H1 (cell line): ENCODE data around the gene ERICH2. TPM values are rescaled to one million over a fixed set of nuclear protein-coding genes. Genes with fewer than 3 reads are reported as not detected.

Experiments
- CTCF ChIA-PET: fragments of 300-600 bp; sonication (Branson Sonifier 250); formaldehyde crosslinking; loops from one replicate; lab custom pipeline; 2021; ENCODE audit not compliant: partially characterized antibody; lab: Charles Lee
- POLR2A ChIA-PET: fragments of 300-600 bp; sonication (Branson Sonifier 250); formaldehyde crosslinking; loops from one replicate; lab custom pipeline; 2021; ENCODE audit warnings: inconsistent platforms; ENCODE audit not compliant: partially characterized antibody; lab: Charles Lee
- DNase-seq, 2 experiments: peaks; one replicate each; pipeline versions ENCODE4 v3.0.0 to v3.0.0-alpha.2; 2010 to 2022; ENCODE audit warnings: low spot score in 2 of 2, low read depth in 1 of 2, mixed read lengths in 1 of 2
- FAIRE-seq: peaks from 2 replicates; lab custom pipeline; 2011; peaks lifted over from hg19 to GRCh38; lab: Jason Lieb, UNC
- H2AFZ ChIP-seq: 2 replicates; pipeline ENCODE4 v1.8.1; 2012; ENCODE audit warnings: low read length, inconsistent platforms
- H2AK5ac ChIP-seq: 2 replicates; pipeline ENCODE4 v1.6.1; 2013; ENCODE audit warnings: low read depth, low read length
- H2BK120ac ChIP-seq: replicated peaks from 2 replicates; pipeline ENCODE3; 2013; ENCODE audit warnings: low read depth, low read length, inconsistent platforms
- H2BK12ac ChIP-seq: 2 replicates; pipeline ENCODE4 v1.6.1; 2013; ENCODE audit warnings: low read depth, low read length
- H2BK15ac ChIP-seq: 2 replicates; pipeline ENCODE4 v1.6.1; 2013; ENCODE audit warnings: low read length
- H2BK20ac ChIP-seq: 2 replicates; pipeline ENCODE4 v1.6.1; 2013; ENCODE audit warnings: low read length
- H2BK5ac ChIP-seq: 2 replicates; pipeline ENCODE4 v1.6.1; 2013; ENCODE audit warnings: low read depth, low read length
- H3K14ac ChIP-seq: 2 replicates; pipeline ENCODE4 v1.6.1; 2013; ENCODE audit warnings: inconsistent platforms; ENCODE audit not compliant: insufficient read length
- H3K18ac ChIP-seq: 2 replicates; pipeline ENCODE4 v1.6.1; 2013; ENCODE audit warnings: low read length; ENCODE audit errors: extremely low read depth
- H3K23ac ChIP-seq: 2 replicates; pipeline ENCODE4 v1.6.1; 2013; ENCODE audit warnings: inconsistent platforms; ENCODE audit not compliant: insufficient read length
- H3K23me2 ChIP-seq: 2 replicates; pipeline ENCODE4 v1.6.1; 2013; ENCODE audit warnings: low read depth, low read length
- H3K27ac ChIP-seq: 2 replicates; pipeline ENCODE4 v1.6.1; 2011; ENCODE audit warnings: low read depth, low read length, inconsistent platforms
- H3K27me3 ChIP-seq, 4 experiments: replicated peaks in 1 of 4; 1 replicate in 1 of 4; 2 replicates in 3 of 4; pipeline versions ENCODE4 v1.6.1 to v1.8.1; 2011 to 2013; ENCODE audit warnings: low read length in 3 of 4, mild to moderate bottlenecking in 3 of 4, inconsistent platforms in 2 of 4, mixed read lengths in 2 of 4, moderate library complexity in 1 of 4; ENCODE audit not compliant: control insufficient read depth in 3 of 4, insufficient read depth in 3 of 4; ENCODE audit errors: extremely low read depth in 1 of 4
- H3K36me3 ChIP-seq, 4 experiments: 2 replicates each; pipeline versions ENCODE4 v1.6.1 to v1.8.1; 2011 to 2013; ENCODE audit warnings: mild to moderate bottlenecking in 4 of 4, low read length in 3 of 4, moderate library complexity in 2 of 4, control low read depth in 1 of 4, inconsistent platforms in 1 of 4; ENCODE audit not compliant: insufficient read depth in 4 of 4, control insufficient read depth in 2 of 4
- H3K4ac ChIP-seq: replicated peaks from 2 replicates; pipeline ENCODE3; 2013; ENCODE audit warnings: low read length, low read depth, mixed read lengths, inconsistent platforms; ENCODE audit not compliant: insufficient read length
- H3K4me1 ChIP-seq, 4 experiments: replicated peaks in 1 of 4; 1 replicate in 1 of 4; 2 replicates in 3 of 4; pipeline versions ENCODE4 v1.6.1 to v1.8.1; 2011 to 2013; ENCODE audit warnings: low read length in 3 of 4, inconsistent platforms in 2 of 4, mixed read lengths in 1 of 4; ENCODE audit not compliant: insufficient read depth in 4 of 4, control insufficient read depth in 3 of 4
- H3K4me2 ChIP-seq, 2 experiments: 2 replicates each; pipeline versions ENCODE4 v1.6.1 to v1.8.1; 2011 to 2013; ENCODE audit warnings: low read depth in 2 of 2, low read length in 2 of 2, control low read depth in 1 of 2, inconsistent platforms in 1 of 2, mild to moderate bottlenecking in 1 of 2; ENCODE audit not compliant: insufficient read depth in 1 of 2
- H3K4me3 ChIP-seq, 4 experiments: fragments of 200-600, 300-600 bp in 1 of 4; sonication (generic), shearing (Covaris generic), sonication (Bioruptor Twin) in 1 of 4; 2 replicates each; pipeline versions ENCODE4 v1.5.1 to v1.8.1; 2011 to 2016; ENCODE audit warnings: low read length in 4 of 4, low read depth in 3 of 4, control low read depth in 2 of 4, inconsistent platforms in 2 of 4, mild to moderate bottlenecking in 2 of 4, mixed read lengths in 1 of 4, moderate library complexity in 1 of 4; ENCODE audit not compliant: insufficient read depth in 2 of 4; ENCODE audit errors: extremely low read depth in 1 of 4
- H3K56ac ChIP-seq: replicated peaks from 2 replicates; pipeline ENCODE3; 2013; ENCODE audit warnings: low read depth, mild to moderate bottlenecking, mixed read lengths, low read length, inconsistent platforms; ENCODE audit not compliant: insufficient read length
- H3K79me1 ChIP-seq: 2 replicates; pipeline ENCODE4 v1.6.1; 2013; ENCODE audit warnings: low read depth, low read length, control low read depth
- H3K79me2 ChIP-seq, 2 experiments: 2 replicates each; pipeline versions ENCODE4 v1.6.1 to v1.8.1; 2012 to 2013; ENCODE audit warnings: low read length in 2 of 2, mild to moderate bottlenecking in 2 of 2, inconsistent platforms in 1 of 2; ENCODE audit not compliant: insufficient read depth in 2 of 2, control insufficient read depth in 1 of 2
- H3K9ac ChIP-seq, 4 experiments: replicated peaks in 1 of 4; 1 replicate in 1 of 4; 2 replicates in 3 of 4; pipeline versions ENCODE4 v1.6.1 to v1.8.1; 2011 to 2013; ENCODE audit warnings: low read depth in 3 of 4, low read length in 3 of 4, control low read depth in 2 of 4, mild to moderate bottlenecking in 2 of 4, moderate library complexity in 2 of 4, inconsistent platforms in 1 of 4; ENCODE audit errors: extremely low read depth in 1 of 4
- H3K9me3 ChIP-seq, 2 experiments: 2 replicates each; pipeline versions ENCODE4 v1.6.1 to v1.8.1; 2012 to 2013; ENCODE audit warnings: mild to moderate bottlenecking in 2 of 2, moderate library complexity in 2 of 2, control low read depth in 1 of 2, inconsistent platforms in 1 of 2, low read depth in 1 of 2, low read length in 1 of 2, mixed read lengths in 1 of 2; ENCODE audit not compliant: insufficient read depth in 2 of 2
- H4K20me1 ChIP-seq, 2 experiments: replicated peaks in 1 of 2; 2 replicates each; pipeline versions ENCODE3 to v1.8.1; 2011 to 2013; ENCODE audit warnings: inconsistent platforms in 2 of 2, low read length in 2 of 2, mild to moderate bottlenecking in 1 of 2; ENCODE audit not compliant: insufficient read depth in 2 of 2, control insufficient read depth in 1 of 2
- H4K5ac ChIP-seq: 2 replicates; pipeline ENCODE4 v1.6.1; 2013; ENCODE audit warnings: low read length, low read depth, mixed read lengths, inconsistent platforms; ENCODE audit not compliant: insufficient read length
- H4K8ac ChIP-seq: 2 replicates; pipeline ENCODE4 v1.8.0; 2013; ENCODE audit warnings: mild to moderate bottlenecking, moderate library complexity, low read length, inconsistent platforms; ENCODE audit not compliant: insufficient read depth; ENCODE audit errors: extremely low read depth
- H4K91ac ChIP-seq: replicated peaks from 2 replicates; pipeline ENCODE3; 2013; ENCODE audit warnings: low read length, mixed read lengths, inconsistent platforms; ENCODE audit not compliant: insufficient read length
- TAF7 ChIP-seq: optimal IDR thresholded peaks from 2 replicates; pipeline ENCODE3; 2011; ENCODE audit warnings: low read depth, mild to moderate bottlenecking, inconsistent platforms, low read length, moderate library complexity, borderline replicate concordance
- WGBS, 2 experiments: shearing (Covaris generic) in 1 of 2; methylation state at CpG; one replicate each; pipeline versions ENCODE4 v1.1.6 to v1.1.7; 2013 to 2015; ENCODE audit warnings: low lambda C conversion rate in 2 of 2, mixed read lengths in 2 of 2, inconsistent platforms in 1 of 2, low coverage in 1 of 2, missing lambda C conversion rate in 1 of 2; ENCODE audit not compliant: insufficient replicate concordance in 2 of 2, insufficient coverage in 1 of 2, insufficient read length in 1 of 2; ENCODE audit errors: extremely low coverage in 1 of 2, missing lambda C conversion rate in 1 of 2; 5-methylcytosine and 5-hydroxymethylcytosine counted together
- polyA plus RNA-seq, 7 experiments: library from polyadenylated mRNA; depleted of rRNA in 3 of 7; stranded (reverse) in 5 of 7; unstranded in 2 of 7; fragments of >200 nt in 5 of 7; fragments of 200-250 nt in 2 of 7; gene quantifications; 1 replicate in 5 of 7; 2 replicates in 1 of 7; 4 replicates in 1 of 7; pipeline versions ENCODE4 v1.2.1 to v1.2.3, GENCODE V29; 2011 to 2013; ENCODE audit warnings: missing spikeins in 2 of 7, mixed read lengths in 2 of 7
- total RNA-seq: library from RNA; stranded (reverse); fragmentation: NEBNext Ultra II Directional; extraction: Animal tissue kit (Norgen Biotek cat#: 25700); gene quantifications from 2 replicates; pipeline ENCODE4 v1.2.1, GENCODE V29; 2021

ERICH2 gene
- total and polyA plus RNA-seq, 2 of the 8 experiments (the other 6 are each of a cell fraction or from before 2014, with no cell fraction given) = 0.20 to 2.1 TPM

GRCh38 chr2:170823088-170823897, 53.1 kb downstream of the ERICH2 start:
- H3K56ac ChIP-seq = no peak overlapping the region
- peak overlapping the region; percentile 15 for H4K5ac ChIP-seq
- peak overlapping the region; percentile 60; the same call in 1 of the 2 replicates for H2BK12ac ChIP-seq
- ChIA-PET CTCF (interaction anchor here (0.6 to 2.7 kb wide), 9 partner anchors 10 to 457 kb away, joined by 3 to 12 read pairs (median 5); no protein-coding TSS in a partner anchor), POLR2A (interaction anchor here (1.0 kb wide), 1 partner anchor 10 kb away, joined by 3 read pairs; no protein-coding TSS in a partner anchor)
- peak overlapping the region in 1 of 4 experiments; percentile 13; a peak in 2 of 7 replicates for H3K9ac ChIP-seq
- H3K79me2 ChIP-seq = no peaks in the 10 kb centered on the region
- H3K27ac ChIP-seq = no peak overlapping the region
- H3K4me1 ChIP-seq = peaks cover 8 to 44% (median 28%) of the 10 kb centered on the region in 4 experiments
- H3K36me3 ChIP-seq = no peaks in the 10 kb centered on the region
- H3K14ac ChIP-seq = no peak overlapping the region
- H3K23ac ChIP-seq = no peak overlapping the region
- peaks cover 16% of the 10 kb centered on the region; the same call in 1 of the 2 replicates for H3K23me2 ChIP-seq
- peaks cover 53 to 91% (median 83%) of the 10 kb centered on the region in 4 experiments for H3K27me3 ChIP-seq
- 1% methylated on average over 43 of the region's 61 CpGs; no CpG with 5 or more reads in 1 of the 2 experiments for WGBS, 2 experiments
- H4K91ac ChIP-seq = peak overlapping the region; percentile 71
- H3K79me1 ChIP-seq = no peaks in the 10 kb centered on the region
- H3K9me3 ChIP-seq = no peaks in the 10 kb centered on the region
- no peak overlapping the region for H2BK20ac ChIP-seq
- H2AFZ ChIP-seq = peak overlapping the region; percentile 78; the same call in 1 of the 2 replicates
- peak overlapping the region; percentile 16 to 64 (median 59) for H3K4me3 ChIP-seq
- no peak for FAIRE-seq
- H3K4ac ChIP-seq = no peak overlapping the region
- H3K4me2 ChIP-seq = peak overlapping the region; percentile 76 to 99
- no peak overlapping the region for H2AK5ac ChIP-seq
- no peak overlapping the region for H2BK15ac ChIP-seq
- H3K18ac ChIP-seq = peak overlapping the region; percentile 87
- no peaks in the 10 kb centered on the region for H4K20me1 ChIP-seq
- DNase-seq = peak in 1 of 2 experiments; percentile 77
- H4K8ac ChIP-seq = no peak overlapping the region
- H2BK5ac ChIP-seq = peak overlapping the region; percentile 5; the same call in 1 of the 2 replicates
- no peak overlapping the region for H2BK120ac ChIP-seq
- no peak for TF ChIP-seq TAF7
